Measurements from ENCODE around the gene PALLD.

The PALLD gene

GRCh38 chr4:168831919-168832762 lies 335.3 kb downstream of the PALLD start (continued):
- TF ChIP-seq ZFHX2 (tag by site-specific recombination; conservative IDR thresholded peaks at IDR 0.05) (peak; percentile 45; the same call in 1 of the 2 replicates), ZNF404 (tag by site-specific recombination; IDR thresholded peaks at IDR 0.05) (no peak), WT1 (tag by site-specific recombination; IDR thresholded peaks at IDR 0.05) (no peak; the same call in 1 of the 2 replicates), ZNF223 (tag by site-specific recombination; IDR thresholded peaks at IDR 0.05) (no peak), ZBTB8A (tag by site-specific recombination; IDR thresholded peaks at IDR 0.05) (peak; percentile 99), ZNF548 (tag by site-specific recombination; IDR thresholded peaks at IDR 0.05) (no peak), ZNF416 (tag by site-specific recombination; IDR thresholded peaks at IDR 0.05) (no peak), ZNF571 (tag by site-specific recombination; IDR thresholded peaks at IDR 0.05) (no peak), ZNF692 (tag by site-specific recombination; IDR thresholded peaks at IDR 0.05) (no peak), OVOL3 (tag by site-specific recombination; IDR thresholded peaks at IDR 0.05) (no peak), ZSCAN23 (tag by site-specific recombination; IDR thresholded peaks at IDR 0.05) (no peak), ZNF449 (tag by site-specific recombination; IDR thresholded peaks at IDR 0.05) (no peak), ZNF529 (tag by site-specific recombination; IDR thresholded peaks at IDR 0.05; ENCODE audit: insufficient replicate concordance) (no peak), ZNF433 (tag by site-specific recombination; IDR thresholded peaks at IDR 0.05; ENCODE audit: low read depth) (no peak), ZSCAN4 (tag by site-specific recombination; IDR thresholded peaks at IDR 0.05) (no peak), MEIS1 (CRISPR knock-in tag; IDR thresholded peaks at IDR 0.05; ENCODE audit: borderline replicate concordance) (no peak), ZNF394 (tag by site-specific recombination; IDR thresholded peaks at IDR 0.05; ENCODE audit: borderline replicate concordance) (no peak), EGR2 (tag by site-specific recombination; IDR thresholded peaks at IDR 0.05; ENCODE audit: low read depth) (0 out of 2 replicates have a peak, but pooled peaks have one; percentile 31), ZEB2 (tag by site-specific recombination; IDR thresholded peaks at IDR 0.05) (no peak; the same call in 1 of the 2 replicates), ZNF426 (tag by site-specific recombination; IDR thresholded peaks at IDR 0.05) (no peak), ZNF76 (tag by site-specific recombination; IDR thresholded peaks at IDR 0.05; ENCODE audit: borderline replicate concordance, low read depth) (no peak), ZNF335 (tag by site-specific recombination; conservative IDR thresholded peaks at IDR 0.05) (peak; percentile 46), ZNF19 (tag by site-specific recombination; IDR thresholded peaks at IDR 0.05; ENCODE audit: low read depth) (no peak), ZBTB6 (tag by site-specific recombination; IDR thresholded peaks at IDR 0.05) (no peak), ZNF670 (tag by site-specific recombination; IDR thresholded peaks at IDR 0.05; ENCODE audit: low read depth) (no peak), TSHZ1 (tag by site-specific recombination; IDR thresholded peaks at IDR 0.05; ENCODE audit: borderline replicate concordance) (no peak), ZNF239 (tag by site-specific recombination; IDR thresholded peaks at IDR 0.05) (no peak)
- TF ChIP-seq, protein P1, sequence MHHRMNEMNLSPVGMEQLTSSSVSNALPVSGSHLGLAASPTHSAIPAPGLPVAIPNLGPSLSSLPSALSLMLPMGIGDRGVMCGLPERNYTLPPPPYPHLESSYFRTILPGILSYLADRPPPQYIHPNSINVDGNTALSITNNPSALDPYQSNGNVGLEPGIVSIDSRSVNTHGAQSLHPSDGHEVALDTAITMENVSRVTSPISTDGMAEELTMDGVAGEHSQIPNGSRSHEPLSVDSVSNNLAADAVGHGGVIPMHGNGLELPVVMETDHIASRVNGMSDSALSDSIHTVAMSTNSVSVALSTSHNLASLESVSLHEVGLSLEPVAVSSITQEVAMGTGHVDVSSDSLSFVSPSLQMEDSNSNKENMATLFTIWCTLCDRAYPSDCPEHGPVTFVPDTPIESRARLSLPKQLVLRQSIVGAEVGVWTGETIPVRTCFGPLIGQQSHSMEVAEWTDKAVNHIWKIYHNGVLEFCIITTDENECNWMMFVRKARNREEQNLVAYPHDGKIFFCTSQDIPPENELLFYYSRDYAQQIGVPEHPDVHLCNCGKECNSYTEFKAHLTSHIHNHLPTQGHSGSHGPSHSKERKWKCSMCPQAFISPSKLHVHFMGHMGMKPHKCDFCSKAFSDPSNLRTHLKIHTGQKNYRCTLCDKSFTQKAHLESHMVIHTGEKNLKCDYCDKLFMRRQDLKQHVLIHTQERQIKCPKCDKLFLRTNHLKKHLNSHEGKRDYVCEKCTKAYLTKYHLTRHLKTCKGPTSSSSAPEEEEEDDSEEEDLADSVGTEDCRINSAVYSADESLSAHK (tag by site-specific recombination; IDR thresholded peaks at IDR 0.05), result 0 out of 2 replicates have a peak, but pooled peaks have one; percentile 15

Measured in HEK293 (cell line).